SIG-M5 treated with dmso at 0.1 percent for 504 hours (cell line): ENCODE measurements around the gene HTR7.

Experiments
- DNase-seq: peaks from one replicate; lab custom pipeline; 2025; ENCODE audit not compliant: unreplicated experiment; lab: John Stamatoyannopoulos, UW

Gene HTR7

GRCh38 chr10:90805206-90805605 lies 52.6 kb downstream of the HTR7 start:
- no peak for DNase-seq

- DNase-seq: no peak
Measured at GRCh38 chr10:90804354-90804753, 53.5 kb downstream of the HTR7 start.

- no peak for DNase-seq
Measured at GRCh38 chr10:90801608-90802007, 56.2 kb downstream of the HTR7 start.

- DNase-seq: no peak
Measured at GRCh38 chr10:90800232-90800796, 57.5 kb downstream of the HTR7 start.

- no peak for DNase-seq
Measured at GRCh38 chr10:90799172-90799571, 58.7 kb downstream of the HTR7 start.

- DNase-seq: no peak
Measured at GRCh38 chr10:90798482-90798881, 59.4 kb downstream of the HTR7 start.

- no peak for DNase-seq
Measured at GRCh38 chr10:90790422-90790821, 67.4 kb downstream of the HTR7 start.

- DNase-seq: peak; percentile 3
Measured at GRCh38 chr10:90788968-90789367, 68.9 kb downstream of the HTR7 start.

- DNase-seq: no peak
Measured at GRCh38 chr10:90788199-90788491, 69.7 kb downstream of the HTR7 start.

- DNase-seq: peak; percentile 34
Measured at GRCh38 chr10:90787393-90788198, 70.2 kb downstream of the HTR7 start.

GRCh38 chr10:90785782-90786181 lies 72.1 kb downstream of the HTR7 start:
- no peak for DNase-seq

- no peak for DNase-seq
Measured at GRCh38 chr10:90784771-90785170, 73.1 kb downstream of the HTR7 start.

- no peak for DNase-seq
Measured at GRCh38 chr10:90780488-90780887, 77.4 kb downstream of the HTR7 start.

GRCh38 chr10:90779548-90779947 lies 78.3 kb downstream of the HTR7 start:
- peak; percentile 10 for DNase-seq

GRCh38 chr10:90777621-90778020 lies 80.2 kb downstream of the HTR7 start:
- DNase-seq: peak; percentile 39

GRCh38 chr10:90775351-90776028 lies 82.3 kb downstream of the HTR7 start:
- DNase-seq: peak; percentile 23

- DNase-seq: no peak
Measured at GRCh38 chr10:90769946-90770841, 87.6 kb downstream of the HTR7 start.

GRCh38 chr10:90751107-90751997 lies 106.5 kb downstream of the HTR7 start:
- DNase-seq: no peak

GRCh38 chr10:90746829-90747228 lies 111.0 kb downstream of the HTR7 start:
- DNase-seq: no peak

- no peak for DNase-seq
Measured at GRCh38 chr10:90745565-90745964, 112.3 kb downstream of the HTR7 start.
